HTR-8/SVneo (cell line): ENCODE measurements around the gene BCDIN3D.
A peak's percentile ranks its signal among the peaks of the same experiment; 100 is the strongest.
"Not testable (repeated sequence)": the region's sequence is repeated elsewhere in the genome, so short reads cannot be mapped to it uniquely, and the experiment has no call there.

Experiments
- DNase-seq: peaks from one replicate; pipeline ENCODE4 v3.0.0; 2011; ENCODE audit warnings: low spot score, mixed read lengths; ENCODE audit not compliant: insufficient read length
- FAIRE-seq: peaks from 2 replicates; lab custom pipeline; 2011; peaks lifted over from hg19 to GRCh38; lab: Jason Lieb, UNC

BCDIN3D gene

GRCh38 chr12:49864798-49865090 is 21.8 kb upstream of the BCDIN3D start:
- DNase-seq (no peak), FAIRE-seq (no peak)

- DNase-seq, result no peak
- no peak for FAIRE-seq
Observed at GRCh38 chr12:49863946-49864797, 21.3 kb upstream of the BCDIN3D start.

- not testable (repeated sequence) for FAIRE-seq, DNase-seq
Observed at GRCh38 chr12:49860921-49861320, 18.0 kb upstream of the BCDIN3D start.

- FAIRE-seq, DNase-seq: not testable (repeated sequence)
Observed at GRCh38 chr12:49855890-49856289, 13.0 kb upstream of the BCDIN3D start.

GRCh38 chr12:49854976-49855375 is 12.1 kb upstream of the BCDIN3D start:
- FAIRE-seq, result no peak
- no peak for DNase-seq

DNA sequence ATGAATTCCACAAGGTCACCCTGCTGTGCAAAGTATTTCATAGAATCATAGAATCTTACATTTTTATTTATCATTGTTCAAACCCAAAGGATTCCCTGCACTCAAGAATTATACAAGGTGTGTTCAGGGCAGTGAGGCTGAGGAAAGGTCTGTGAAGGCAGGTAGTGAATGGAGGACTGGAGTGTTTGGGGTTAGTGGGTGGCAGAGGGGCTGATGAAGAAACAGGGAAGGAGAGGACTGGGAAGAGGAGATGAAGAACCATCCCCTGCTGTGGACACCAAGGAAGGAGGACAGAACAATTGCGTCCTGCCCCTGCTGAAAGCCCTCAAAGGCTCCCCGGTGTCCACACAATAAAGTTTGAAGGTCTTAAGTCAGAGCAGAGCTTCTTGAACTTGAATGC is 10.8 kb upstream of the BCDIN3D start:
- FAIRE-seq, result no peak
- no peak for DNase-seq

DNA sequence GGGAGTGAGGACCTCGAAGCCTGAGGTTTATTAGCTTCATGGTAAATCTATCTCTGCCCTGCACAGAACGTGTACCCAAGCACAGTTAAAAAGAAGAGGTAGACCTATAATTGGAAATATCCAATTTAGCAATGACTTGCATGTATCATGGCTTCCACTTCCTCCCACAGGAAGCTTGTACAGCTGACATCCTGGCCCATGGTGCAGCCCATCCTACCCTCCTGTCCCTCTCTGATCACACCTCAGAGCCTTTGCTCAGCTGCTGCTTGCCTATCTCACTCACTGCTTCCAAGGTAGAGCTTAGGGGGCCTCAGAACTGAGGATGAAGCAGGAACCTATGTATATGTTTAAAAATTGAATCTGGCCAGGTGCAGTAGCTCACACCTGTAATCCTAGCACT is 4.3 kb upstream of the BCDIN3D start:
- DNase-seq, result no peak
- no peak for FAIRE-seq

GRCh38 chr12:49846032-49846431 is 3.1 kb upstream of the BCDIN3D start:
- DNase-seq, result no peak
- FAIRE-seq, result no peak

DNA sequence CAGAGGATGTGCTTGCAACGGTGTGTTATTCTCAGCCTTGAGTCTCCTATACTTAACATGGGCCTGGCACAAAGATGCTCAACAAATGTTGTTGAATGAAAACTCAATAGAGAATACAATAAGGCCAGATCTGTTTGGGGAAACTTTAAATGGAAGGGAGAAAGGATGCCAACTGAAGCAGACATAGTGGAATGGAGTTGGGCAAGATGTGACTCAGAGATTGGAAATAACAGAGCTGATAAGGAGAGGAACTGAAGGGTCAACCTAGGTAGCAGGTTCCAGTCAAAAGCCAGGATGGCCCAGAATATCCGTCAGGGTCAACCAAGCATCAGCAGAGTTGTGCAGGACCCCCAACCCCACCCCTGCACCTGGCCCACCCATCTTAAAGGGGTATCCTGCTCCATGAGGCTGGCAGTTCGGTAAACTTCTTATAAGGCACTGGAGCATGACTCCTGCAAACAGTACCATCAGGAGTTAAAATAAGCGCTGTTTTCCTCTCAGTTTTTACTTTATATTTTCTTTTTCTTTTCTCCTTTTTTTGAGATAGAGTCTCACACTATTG is 1.1 kb upstream of the BCDIN3D start:
- no peak for FAIRE-seq

DNA sequence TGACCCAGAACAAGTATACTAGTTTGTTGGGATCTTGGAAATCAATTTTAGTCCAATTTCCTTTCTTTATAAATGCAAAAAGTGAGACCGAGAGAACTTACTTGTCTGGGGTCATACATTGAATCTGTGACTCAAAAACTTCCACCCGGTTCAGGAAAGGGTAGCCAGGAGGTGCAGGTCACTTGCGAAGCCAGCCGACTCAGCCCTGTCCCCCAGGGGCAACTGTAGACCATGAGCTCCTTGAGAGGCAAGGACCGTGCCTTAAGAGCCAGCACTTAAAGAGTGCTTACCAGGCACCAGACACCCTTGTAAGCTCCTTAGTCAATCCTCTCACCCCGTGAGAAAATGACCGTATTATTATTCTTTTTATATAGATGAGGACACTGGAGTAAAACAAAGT is 505 bp upstream of the BCDIN3D start:
- DNase-seq (no peak), FAIRE-seq (no peak)

More for the DNA sequence above, 1.1 kb upstream of the BCDIN3D start:
- DNase-seq, result no peak

GRCh38 chr12:49838973-49839633 is 3.8 kb downstream of the BCDIN3D start:
- FAIRE-seq (no peak), DNase-seq (peak; percentile 45)

- DNase-seq (no peak), FAIRE-seq (no peak)
Observed at GRCh38 chr12:49832836-49833421, 10.0 kb downstream of the BCDIN3D start.

- FAIRE-seq, result no peak
- DNase-seq, result no peak
Observed at GRCh38 chr12:49831717-49832116, 11.2 kb downstream of the BCDIN3D start.

- peak; percentile 93 for FAIRE-seq
- peak; percentile 96 for DNase-seq
Observed at GRCh38 chr12:49828133-49829091, 14.5 kb downstream of the BCDIN3D start, which contains the start of gene NCKAP5L. Gene NCKAP5L (minus strand): TSS chr12:49828413. CDS start chr12:49804044, 24,369 bp downstream.

DNA sequence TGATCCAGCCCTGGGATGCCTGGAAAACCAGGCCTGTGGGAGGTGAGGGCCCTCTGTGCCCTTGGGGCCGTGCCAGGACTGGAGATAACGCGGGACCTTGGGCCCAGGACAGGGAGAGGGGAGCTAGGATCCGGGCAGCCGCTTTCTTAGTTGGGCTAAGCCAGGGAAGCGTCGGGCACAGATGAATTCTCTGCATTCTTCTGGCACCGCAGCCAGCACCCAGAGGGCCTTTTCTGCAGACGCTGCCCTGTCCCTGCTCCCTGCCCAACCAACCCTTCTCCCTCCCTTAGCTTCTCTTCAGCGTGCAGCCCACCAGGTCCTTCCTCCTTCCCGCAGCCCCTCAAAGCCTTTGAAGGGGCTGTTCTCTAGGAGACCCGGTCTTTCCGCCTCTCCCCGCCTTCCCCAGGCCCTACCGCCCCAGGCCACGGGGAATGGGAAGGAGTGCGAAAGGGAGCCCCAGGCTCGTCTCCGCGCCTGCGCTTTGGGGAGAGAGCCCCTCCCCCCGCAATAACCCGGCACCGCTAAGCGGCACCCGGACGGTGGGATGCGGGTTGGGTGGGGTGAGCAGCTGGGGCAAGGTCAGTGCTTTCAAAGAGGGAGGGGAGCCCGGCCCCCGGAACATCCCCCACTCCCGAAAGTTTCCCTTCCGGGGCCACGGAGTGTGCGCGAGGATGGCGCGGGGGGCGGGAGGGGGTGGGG is 15.4 kb downstream of the BCDIN3D start:
- DNase-seq, result peak; percentile 86
- peak; percentile 75 for FAIRE-seq

- DNase-seq (no peak), FAIRE-seq (no peak)
Observed at GRCh38 chr12:49827051-49827400, 15.9 kb downstream of the BCDIN3D start.

DNA sequence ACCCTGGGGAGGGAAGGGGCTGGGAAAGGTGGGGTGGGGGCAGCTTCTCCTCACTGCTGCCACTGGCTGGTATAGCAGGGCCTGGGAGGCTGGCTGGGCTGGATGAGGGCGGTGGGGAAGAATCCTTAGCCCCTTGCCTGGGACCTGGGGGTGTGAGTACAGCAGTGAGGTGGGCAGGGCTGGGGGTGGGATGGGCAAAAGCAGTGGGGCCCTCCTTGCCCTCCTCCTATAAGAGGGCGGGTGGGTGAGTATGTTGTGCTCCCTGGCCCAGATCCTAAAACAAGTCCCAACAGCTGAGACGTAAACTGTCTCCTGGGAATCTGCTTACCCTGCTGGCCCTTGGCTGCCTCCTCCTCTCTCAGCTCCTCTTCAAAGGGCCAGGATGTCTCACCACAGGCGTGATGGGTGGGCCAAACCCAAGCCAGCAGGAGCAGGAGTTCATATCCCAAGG is 16.9 kb downstream of the BCDIN3D start:
- DNase-seq (no peak), FAIRE-seq (no peak)

- no peak for FAIRE-seq
Observed at GRCh38 chr12:49825360-49825970, 17.4 kb downstream of the BCDIN3D start.

GRCh38 chr12:49824895-49825294 is 18.0 kb downstream of the BCDIN3D start:
- FAIRE-seq, result no peak

More at GRCh38 chr12:49825360-49825970, 17.4 kb downstream of the BCDIN3D start:
- DNase-seq, result no peak

More at GRCh38 chr12:49824895-49825294, 18.0 kb downstream of the BCDIN3D start:
- no peak for DNase-seq
